PC-9 (cell line): Measurements from ENCODE around the gene BCAR1. TPM values are rescaled to one million over a fixed set of nuclear protein-coding genes. Genes with fewer than 3 reads are reported as not detected.

Experiments used
- BruUV-seq: library from RNA; stranded (reverse); fragments of 400-500 nt; replicated peaks from 2 replicates; lab custom pipeline; 2021; lab: Mats Ljungman, UMichigan
- CTCF ChIA-PET: fragments of 300-600 bp; sonication (Branson Sonifier 250); formaldehyde crosslinking; loops from one replicate; lab custom pipeline; 2022; ENCODE audit warnings: antibody characterized with exemption; lab: Charles Lee
- POLR2A ChIA-PET: fragments of 300-600 bp; sonication (Branson Sonifier 250); formaldehyde crosslinking; loops from one replicate; lab custom pipeline; 2022; ENCODE audit warnings: antibody characterized with exemption; ENCODE audit not compliant: unreplicated experiment; lab: Charles Lee
- DNase-seq, 2 experiments: peaks; one replicate each; pipeline versions ENCODE4 v3.0.0 to v3.0.0-alpha.2; 2015 to 2022; ENCODE audit warnings: mixed read lengths in 1 of 2
- H2AFZ ChIP-seq: fragments of 200-600 bp; sonication (generic); 2 replicates; pipeline ENCODE4 v1.8.1; 2017; ENCODE audit warnings: antibody characterized with exemption
- H3F3A ChIP-seq: fragments of 200-600 bp; sonication (generic); 2 replicates; pipeline ENCODE4 v1.8.1; 2017; ENCODE audit warnings: antibody characterized with exemption, mild to moderate bottlenecking, low read depth; ENCODE audit not compliant: insufficient read depth
- H3K27ac ChIP-seq: fragments of 200-600 bp; sonication (generic); 2 replicates; pipeline ENCODE4 v1.6.1; 2016; ENCODE audit warnings: mixed run types
- H3K27me3 ChIP-seq: fragments of 200-600 bp; sonication (generic); 2 replicates; pipeline ENCODE4 v1.6.1; 2016; ENCODE audit warnings: low read depth, mixed run types; ENCODE audit not compliant: insufficient read depth
- H3K36me3 ChIP-seq: fragments of 200-600 bp; sonication (generic); 2 replicates; pipeline ENCODE4 v1.6.1; 2016; ENCODE audit warnings: low read depth, mixed run types
- H3K4me1 ChIP-seq: fragments of 200-600 bp; sonication (generic); replicated peaks from 2 replicates; pipeline ENCODE4 v1.6.1; 2016; ENCODE audit warnings: mixed run types; ENCODE audit not compliant: insufficient read depth
- H3K4me2 ChIP-seq: fragments of 200-600 bp; sonication (generic); 2 replicates; pipeline ENCODE4 v1.6.1; 2017; ENCODE audit warnings: mixed run types
- H3K4me3 ChIP-seq: fragments of 200-600 bp; sonication (generic); 2 replicates; pipeline ENCODE4 v1.6.1; 2016; ENCODE audit warnings: mixed run types
- H3K79me2 ChIP-seq: fragments of 200-600 bp; sonication (generic); 2 replicates; pipeline ENCODE4 v1.6.1; 2017; ENCODE audit warnings: low read depth, mixed run types
- H3K9me2 ChIP-seq: fragments of 200-600 bp; sonication (generic); 2 replicates; pipeline ENCODE4 v1.8.1; 2017; ENCODE audit warnings: mild to moderate bottlenecking; ENCODE audit not compliant: insufficient read depth
- H3K9me3 ChIP-seq: fragments of 200-600 bp; sonication (generic); 2 replicates; pipeline ENCODE4 v1.8.1; 2016; ENCODE audit warnings: low read depth; ENCODE audit not compliant: insufficient read depth
- H4K20me1 ChIP-seq: fragments of 200-600 bp; sonication (generic); 2 replicates; pipeline ENCODE4 v1.8.1; 2017; ENCODE audit not compliant: insufficient read depth
- CTCF ChIP-seq: fragments of 200-600 bp; sonication (generic); conservative IDR thresholded peaks from 2 replicates; pipeline ENCODE4 v1.6.1; 2017; ENCODE audit warnings: mixed run types, antibody characterized with exemption, mild to moderate bottlenecking, moderate library complexity
- EZH2 ChIP-seq: fragments of 200-600 bp; sonication (generic); IDR thresholded peaks from 2 replicates; pipeline ENCODE4 v1.8.0; 2017; ENCODE audit warnings: antibody characterized with exemption, low read depth
- intact Hi-C: fragments of 100-400 bp; cut with micrococcal nuclease; formaldehyde crosslinking; loops from one replicate; pipeline ENCODE4 v1.10.0; 2022; ENCODE audit not compliant: unreplicated experiment
- total RNA-seq: library from RNA; stranded (reverse); gene quantifications from 2 replicates; pipeline ENCODE4 v1.2.3, GENCODE V29; 2021

The BCAR1 gene
- total RNA-seq, 1 experiment from 2014 or later, result 53.9 TPM

- H3K36me3 ChIP-seq, result no peaks in the 10 kb centered on the region
- peaks cover 20% of the 10 kb centered on the region for H4K20me1 ChIP-seq
- H3K4me3 ChIP-seq, result no peak overlapping the region
- peaks cover 29% of the 10 kb centered on the region for H3K79me2 ChIP-seq
- peak overlapping the region; percentile 63 for H3K4me2 ChIP-seq
- no peaks in the 10 kb centered on the region for H3K9me2 ChIP-seq
- ChIA-PET CTCF (no interaction called here), POLR2A (interaction anchor here (0.6 kb wide), 1 partner anchor 104 kb away, joined by 3 read pairs; no protein-coding TSS in a partner anchor)
- peak; percentile 81 to 84 for DNase-seq
- intact Hi-C loops, result loop anchor here (1.0 to 2.0 kb wide), 2 partner anchors 33 to 109 kb away; no protein-coding TSS in a partner anchor
- H2AFZ ChIP-seq, result no peak overlapping the region
- H3K27ac ChIP-seq, result 0 out of 2 replicates have a peak overlapping the region, but pooled peaks have one; percentile 2
- peaks cover 43% of the 10 kb centered on the region for H3K4me1 ChIP-seq
- no peaks in the 10 kb centered on the region for H3K27me3 ChIP-seq
- no peaks in the 10 kb centered on the region for H3K9me3 ChIP-seq
- peaks cover 11% of the 10 kb centered on the region; the same call in 1 of the 2 replicates for H3F3A ChIP-seq
- no TSS peak for BruUV-seq
- no peak for TF ChIP-seq CTCF
Observed at GRCh38 chr16:75267631-75268264, 16.3 kb upstream of the BCAR1 start.

GRCh38 chr16:75266738-75267630, 15.6 kb upstream of the BCAR1 start:
- Histone ChIP-seq H3F3A (peaks cover 11% of the 10 kb centered on the region; the same call in 1 of the 2 replicates), H3K9me3 (no peaks in the 10 kb centered on the region), H3K4me3 (peak overlapping the region; percentile 99; the same call in 1 of the 2 replicates), H3K4me1 (peaks cover 43% of the 10 kb centered on the region), H3K9me2 (no peaks in the 10 kb centered on the region), H4K20me1 (peaks cover 26% of the 10 kb centered on the region), H3K27me3 (no peaks in the 10 kb centered on the region), H3K27ac (no peak overlapping the region), H3K36me3 (0 out of 2 replicates have a peak, but pooled peaks cover 2% of the 10 kb centered on the region), H3K79me2 (peaks cover 36% of the 10 kb centered on the region), H2AFZ (no peak overlapping the region), H3K4me2 (peak overlapping the region; percentile 97)
- no TSS peak for BruUV-seq
- TF ChIP-seq CTCF, result no peak
- TF ChIP-seq EZH2, result no peak
- CTCF ChIA-PET, result no interaction called here
- POLR2A ChIA-PET, result no interaction called here
- no peak for DNase-seq
- intact Hi-C loops, result loop anchor here (1.0 to 2.0 kb wide), 2 partner anchors 38 to 110 kb away; no protein-coding TSS in a partner anchor
